T1000 (cell line): ENCODE measurements around the gene YTHDC1.
"Not testable (repeated sequence)": the region's sequence is repeated elsewhere in the genome, so short reads cannot be mapped to it uniquely, and the experiment has no call there.

ENCODE experiments used
- DNase-seq: peaks from one replicate; lab custom pipeline; 2025; ENCODE audit warnings: mixed read lengths; lab: John Stamatoyannopoulos, UW

YTHDC1 gene

DNA sequence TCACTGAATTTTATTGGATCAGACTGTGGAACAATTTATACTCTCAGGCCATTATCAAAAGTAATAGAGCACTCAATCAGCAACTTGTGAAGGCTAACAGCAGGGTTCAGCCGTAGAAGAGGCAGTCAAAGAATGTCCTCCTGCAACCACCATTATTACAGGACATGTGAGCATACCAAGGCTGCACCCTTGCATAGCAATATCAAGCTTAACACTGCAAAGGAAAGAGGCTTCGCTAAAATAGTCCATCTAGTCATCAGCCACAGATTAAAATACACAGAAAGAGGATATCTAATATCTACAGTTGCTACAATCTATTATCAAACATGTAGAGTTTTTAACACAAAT is 61.5 kb downstream of the YTHDC1 start:
- no peak for DNase-seq

DNA sequence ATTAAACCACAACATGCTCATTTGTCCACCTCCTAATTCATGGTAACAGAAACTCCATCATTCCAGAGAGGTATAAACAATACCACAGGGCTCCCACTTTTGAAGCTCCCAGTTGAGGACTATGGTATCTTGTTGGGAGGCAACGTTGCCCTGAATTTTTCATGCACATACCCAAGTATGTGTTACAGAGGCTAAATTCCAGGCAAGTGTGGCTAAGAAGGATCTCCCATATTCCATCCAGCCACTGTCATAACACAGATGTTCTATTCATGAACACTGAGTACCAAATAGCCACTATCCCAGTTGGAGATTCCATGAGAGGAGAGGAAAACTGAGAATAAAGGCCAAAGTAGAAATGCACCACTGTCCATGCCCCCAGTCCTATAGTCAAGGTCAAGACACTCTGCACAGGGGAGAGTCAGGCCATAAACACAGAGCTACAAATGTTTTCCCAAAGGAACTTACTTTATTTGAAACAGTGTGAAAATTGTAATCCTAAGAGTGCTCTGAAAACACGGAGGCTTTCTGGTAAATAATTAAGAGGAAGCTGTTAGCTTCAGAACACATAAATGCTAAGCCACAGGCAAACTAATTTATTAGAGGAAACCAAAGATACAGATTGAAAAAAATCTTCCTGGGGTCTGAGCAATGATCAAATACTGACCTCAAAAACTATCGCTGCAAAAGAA is 62.0 kb downstream of the YTHDC1 start:
- no peak for DNase-seq

GRCh38 chr4:68283714-68284113 is 66.2 kb downstream of the YTHDC1 start:
- no peak for DNase-seq

DNA sequence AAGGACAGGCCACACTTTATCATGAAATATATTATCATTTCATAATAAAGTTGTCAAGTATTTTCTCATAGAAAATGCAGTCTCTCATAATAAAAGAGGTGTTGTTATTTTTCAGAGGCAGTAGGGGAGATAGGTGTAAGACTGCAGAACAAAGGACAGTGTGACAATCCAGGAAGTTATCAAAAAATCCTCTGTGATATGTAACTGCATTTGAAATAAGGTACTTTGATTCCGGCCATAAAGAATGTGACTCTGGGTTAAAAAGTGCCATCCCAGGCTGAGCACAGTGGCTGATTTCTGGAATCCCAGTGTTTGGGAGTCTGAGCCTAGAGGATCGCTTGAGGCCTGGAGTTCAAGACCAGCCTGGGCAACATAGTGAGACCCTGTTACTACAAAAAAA is 66.8 kb downstream of the YTHDC1 start:
- DNase-seq: no peak

- DNase-seq: not testable (repeated sequence)
Measured at GRCh38 chr4:68281796-68282740, 67.8 kb downstream of the YTHDC1 start.

GRCh38 chr4:68278029-68278428 is 71.9 kb downstream of the YTHDC1 start:
- no peak for DNase-seq

DNA sequence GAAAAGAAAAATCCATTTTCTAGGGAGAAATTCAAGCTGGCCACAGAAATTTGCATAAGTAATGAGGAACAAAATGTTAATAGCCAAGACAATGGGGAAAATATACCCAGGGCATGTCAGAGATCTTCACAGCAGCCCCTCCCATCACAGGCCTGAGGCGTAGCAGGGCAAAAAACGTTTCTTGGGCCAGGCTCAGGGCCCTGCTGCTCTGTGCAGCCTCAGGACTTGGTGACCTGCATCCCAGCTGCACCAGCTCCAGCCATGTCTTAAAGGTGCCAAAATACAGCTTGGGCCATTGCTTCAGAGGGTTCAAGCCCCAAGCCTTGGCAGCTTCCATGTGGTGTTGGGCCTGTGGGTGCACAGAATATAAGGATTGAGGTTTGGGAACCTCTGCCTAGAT is 72.3 kb downstream of the YTHDC1 start:
- DNase-seq: no peak

GRCh38 chr4:68272860-68273259 is 77.0 kb downstream of the YTHDC1 start:
- DNase-seq: no peak

GRCh38 chr4:68272380-68272779 is 77.5 kb downstream of the YTHDC1 start:
- no peak for DNase-seq

- DNase-seq: no peak
Measured at GRCh38 chr4:68271851-68272357, 78.0 kb downstream of the YTHDC1 start.

DNA sequence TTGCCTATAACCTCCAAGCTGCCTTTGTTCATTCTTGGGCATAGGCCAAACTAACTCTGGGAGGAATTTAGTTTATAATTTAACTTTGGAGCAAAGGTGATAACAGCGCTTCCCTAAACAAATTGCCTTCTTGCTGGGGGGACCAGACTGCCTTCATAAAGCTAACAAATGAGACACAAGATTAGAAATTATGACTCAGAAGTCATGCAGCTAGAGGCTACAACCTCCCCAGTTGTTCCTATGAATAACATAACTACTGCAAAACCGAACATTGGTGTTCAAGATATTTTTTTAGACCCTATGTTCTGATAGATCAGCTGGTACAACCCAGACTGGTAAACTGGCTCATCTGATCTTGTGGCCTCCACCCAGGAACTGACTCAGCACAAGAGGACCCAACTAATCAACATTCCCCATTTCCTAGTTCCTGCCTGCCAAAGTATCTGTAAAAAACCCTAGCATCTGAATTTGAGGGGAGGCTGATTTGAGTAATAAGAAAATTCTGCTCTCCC is 82.4 kb downstream of the YTHDC1 start:
- DNase-seq: peak; percentile 10

DNA sequence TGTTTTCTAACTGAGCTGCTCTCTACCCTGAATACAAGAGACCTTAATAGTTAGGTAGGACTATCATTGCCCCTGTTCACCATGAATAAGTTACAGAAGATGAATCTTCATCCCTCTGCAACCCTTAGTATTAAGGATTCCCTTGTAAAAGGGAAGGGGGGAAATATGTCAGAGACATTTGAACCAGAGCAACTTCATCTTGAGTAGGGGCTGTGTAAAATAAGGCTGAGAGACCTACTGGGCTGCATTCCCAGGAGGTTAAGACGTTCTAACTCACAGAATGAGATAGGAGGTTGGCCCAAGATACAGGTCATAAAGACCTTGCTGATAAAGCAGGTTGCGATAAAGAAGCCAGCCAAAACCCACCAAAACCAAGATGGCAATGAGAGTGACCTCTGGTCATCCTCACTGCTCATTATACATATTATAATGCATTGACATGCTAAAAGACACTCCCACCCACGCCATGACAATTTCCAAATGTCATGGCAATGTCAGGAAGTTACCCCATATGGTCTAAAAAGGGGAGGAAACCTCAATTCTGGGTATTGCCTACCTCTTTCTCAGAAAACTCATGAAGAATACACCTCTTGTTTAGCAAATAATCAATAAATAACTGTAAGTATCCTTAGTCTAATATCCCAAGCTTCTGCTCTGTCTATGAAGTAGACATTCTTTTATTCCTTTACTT is 84.9 kb downstream of the YTHDC1 start:
- no peak for DNase-seq
